Measurements from ENCODE around the gene CDADC1.

Gene CDADC1

GRCh38 chr13:49295244-49295643 lies 47.5 kb downstream of the CDADC1 start:
- no peak for DNase-seq (ENCODE audit: low read depth in 2 of 2)

DNA sequence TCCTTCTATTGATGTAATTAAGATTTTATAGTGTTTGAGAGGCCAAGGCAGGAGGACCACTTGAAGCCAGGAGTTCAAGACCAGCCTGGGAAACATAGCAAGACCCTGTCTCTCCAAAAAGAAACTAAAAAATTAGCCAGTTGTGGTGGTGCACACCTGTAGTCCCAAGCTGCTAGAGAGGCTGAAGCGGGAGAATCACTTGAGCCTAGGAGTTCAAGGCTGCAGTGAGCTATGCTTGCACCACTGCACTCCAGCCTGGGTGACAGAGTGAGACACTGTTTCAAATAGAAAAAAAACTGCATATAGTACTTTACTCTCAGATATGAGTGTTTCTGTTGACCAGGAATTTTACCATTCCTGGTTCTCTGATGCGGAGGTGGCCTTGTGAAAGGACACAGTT lies 48.9 kb downstream of the CDADC1 start:
- DNase-seq (ENCODE audit: low read depth in 2 of 2): no peak

GRCh38 chr13:49297338-49297737 lies 49.6 kb downstream of the CDADC1 start:
- DNase-seq (ENCODE audit: low read depth in 2 of 2): no peak

DNA sequence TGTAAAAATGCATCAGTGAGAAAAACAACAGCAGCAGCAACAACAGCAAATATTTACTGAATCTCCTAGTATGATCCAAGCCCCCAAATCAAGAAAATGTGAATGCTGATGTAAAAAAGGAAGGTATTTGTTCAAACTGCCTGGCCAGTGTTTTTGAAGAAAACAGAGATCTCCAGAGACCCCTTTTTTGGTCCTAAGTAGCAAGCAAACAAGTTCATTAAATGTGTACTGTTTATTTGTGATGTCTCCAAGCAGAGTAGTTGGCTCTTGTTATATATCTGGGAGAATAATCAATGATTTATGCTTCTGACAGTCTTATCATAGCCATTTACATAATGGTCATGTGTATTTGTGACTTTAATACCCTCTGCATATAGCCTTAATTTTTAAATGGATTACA lies 50.7 kb downstream of the CDADC1 start:
- DNase-seq (ENCODE audit: low read depth in 2 of 2): no peak

DNA sequence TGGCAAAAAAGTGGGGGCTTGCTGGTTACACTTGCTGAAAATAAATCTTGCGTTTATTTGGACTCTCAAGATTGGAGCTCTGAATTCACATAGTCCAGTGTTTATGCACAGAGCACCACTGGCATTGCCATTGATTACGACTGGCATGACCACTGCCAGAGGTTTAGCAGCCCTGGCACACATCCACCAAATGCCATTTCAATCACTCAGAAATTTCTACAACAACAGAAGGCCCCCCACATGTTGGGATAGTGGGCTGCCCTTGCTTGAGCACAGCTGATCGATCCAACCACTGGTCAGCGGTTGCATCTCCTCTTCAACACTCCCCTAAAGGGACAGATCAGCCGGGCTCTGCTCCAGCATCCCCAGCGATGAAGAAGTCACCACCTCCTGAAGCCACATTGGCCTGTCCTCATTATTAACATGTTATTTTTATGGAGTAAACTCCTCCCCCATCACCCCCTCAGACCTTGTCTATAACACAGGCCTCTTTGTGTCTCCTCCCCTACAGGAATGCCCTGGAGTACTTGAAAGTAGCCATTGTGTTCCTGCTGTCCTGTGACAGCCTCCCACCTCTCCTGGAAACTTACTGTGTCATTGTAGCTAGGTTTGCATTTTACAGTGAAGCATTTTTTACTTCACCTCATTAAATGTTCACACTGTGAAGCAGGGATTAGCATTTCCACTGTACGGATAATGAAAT lies 51.3 kb downstream of the CDADC1 start:
- no peak for DNase-seq (ENCODE audit: low read depth in 2 of 2)

- no peak for DNase-seq (ENCODE audit: low read depth in 2 of 2)
Observed at GRCh38 chr13:49300276-49300675, 52.6 kb downstream of the CDADC1 start.

- peak; percentile 19 to 29 for DNase-seq (ENCODE audit: low read depth in 2 of 2)
Observed at GRCh38 chr13:49300739-49301589, 53.2 kb downstream of the CDADC1 start.

DNA sequence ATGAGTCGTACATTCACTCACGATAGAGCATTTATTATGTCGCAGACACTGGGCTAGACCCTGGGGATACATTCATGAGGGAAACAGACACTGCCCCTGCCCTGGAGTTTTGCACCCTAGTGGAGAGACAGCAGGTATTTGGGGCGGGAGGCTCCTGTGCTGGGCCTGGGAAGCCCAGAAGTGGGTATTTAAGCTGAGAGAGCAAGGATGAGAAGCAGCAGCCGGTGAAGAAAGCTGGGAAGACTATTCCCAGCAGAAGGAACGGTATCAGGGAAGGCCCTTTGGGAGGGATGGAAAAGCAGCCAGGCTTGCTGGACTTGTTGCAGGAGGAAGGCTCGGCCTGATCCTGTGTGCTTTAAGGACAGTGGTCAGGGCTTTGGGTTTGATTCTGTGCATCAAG lies 54.5 kb downstream of the CDADC1 start:
- DNase-seq (ENCODE audit: low read depth in 2 of 2): no peak

DNA sequence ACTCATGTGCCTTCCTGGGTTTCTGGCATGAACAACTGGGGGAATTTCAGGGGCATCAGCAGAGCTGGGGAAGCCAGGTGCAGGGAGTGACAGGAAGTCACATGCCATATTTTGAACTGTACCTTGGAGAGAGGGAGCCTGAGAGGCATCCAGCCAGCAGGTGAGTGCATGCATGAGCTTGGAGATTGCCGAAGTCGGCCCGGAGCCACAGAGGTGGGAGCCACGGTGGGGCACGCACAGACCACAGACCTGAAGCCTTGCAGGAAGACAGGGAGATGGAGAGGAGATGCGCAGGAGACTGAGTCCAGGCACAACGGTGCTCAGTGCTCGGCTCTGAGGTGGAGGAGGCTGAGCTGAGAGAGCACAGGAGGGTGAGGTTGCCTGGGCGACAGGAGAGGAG lies 55.1 kb downstream of the CDADC1 start:
- no peak for DNase-seq (ENCODE audit: low read depth in 2 of 2)

- DNase-seq (ENCODE audit: low read depth in 2 of 2): no peak
Observed at GRCh38 chr13:49303533-49304252, 56.0 kb downstream of the CDADC1 start.

DNA sequence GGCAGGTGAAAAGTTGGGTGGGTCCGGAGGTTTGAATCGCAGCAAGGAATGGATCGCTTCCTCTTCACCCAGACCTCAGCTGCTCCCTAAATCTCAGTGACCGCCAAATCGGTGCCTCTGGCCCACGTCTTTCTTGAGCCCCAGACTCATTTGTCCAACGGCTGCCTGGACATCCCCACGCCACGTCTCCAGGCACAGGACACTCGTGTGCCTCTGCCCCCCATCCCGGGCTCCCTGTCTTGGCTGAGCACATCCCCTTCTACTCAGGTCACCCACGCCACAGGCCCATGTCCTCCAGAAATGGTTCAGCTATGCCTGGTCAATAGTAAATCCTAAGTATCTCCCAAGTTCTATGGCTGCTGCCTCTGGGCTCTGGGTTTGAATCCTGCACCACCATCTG lies 56.6 kb downstream of the CDADC1 start:
- no peak for DNase-seq (ENCODE audit: low read depth in 2 of 2)

DNA sequence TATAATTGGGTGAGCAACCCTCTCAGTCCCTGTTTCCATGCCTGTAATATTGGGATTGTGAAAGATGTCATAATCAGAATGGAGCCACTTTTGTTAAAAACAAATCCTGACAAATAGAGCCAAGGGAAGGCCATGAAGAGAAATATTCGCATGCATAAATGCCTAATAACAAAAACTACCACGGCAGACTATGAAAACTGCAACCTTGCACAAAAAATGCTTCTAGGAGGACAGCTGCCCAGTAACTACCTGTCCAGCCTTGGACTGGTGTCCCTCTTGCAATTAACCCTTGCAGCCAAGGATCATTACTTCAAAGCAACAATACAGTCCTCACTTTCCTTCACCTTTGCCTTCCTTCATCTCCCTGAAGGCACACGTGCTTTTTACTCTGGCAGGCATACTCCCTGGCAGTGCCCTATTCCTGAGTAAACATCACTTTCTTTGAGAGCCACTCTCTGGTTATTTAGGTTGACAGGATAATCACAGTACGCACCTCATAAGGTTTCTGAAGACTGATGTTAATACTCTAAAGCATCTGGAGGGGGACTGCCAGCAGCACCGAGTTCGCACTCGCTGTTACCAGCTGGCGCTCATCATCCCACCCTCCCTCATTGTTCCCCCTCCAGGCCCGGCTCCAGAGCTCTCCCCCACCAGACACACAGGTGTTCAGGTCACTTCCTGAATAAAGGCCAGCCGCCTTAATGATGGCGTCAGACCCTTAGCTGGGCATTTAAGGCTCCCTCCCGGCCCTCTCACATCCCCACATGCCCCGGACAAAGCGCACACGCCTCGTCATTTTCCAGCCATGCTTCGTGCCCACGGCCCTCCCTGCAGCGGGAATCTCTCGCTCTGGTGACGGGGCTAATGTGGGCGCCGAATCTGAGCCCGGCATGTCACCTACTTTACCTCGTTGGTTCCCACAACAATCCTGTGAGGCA lies 57.3 kb downstream of the CDADC1 start:
- no peak for DNase-seq (ENCODE audit: low read depth in 2 of 2)

- DNase-seq (ENCODE audit: low read depth in 2 of 2): no peak
Observed at GRCh38 chr13:49305792-49306425, 58.2 kb downstream of the CDADC1 start.

DNA sequence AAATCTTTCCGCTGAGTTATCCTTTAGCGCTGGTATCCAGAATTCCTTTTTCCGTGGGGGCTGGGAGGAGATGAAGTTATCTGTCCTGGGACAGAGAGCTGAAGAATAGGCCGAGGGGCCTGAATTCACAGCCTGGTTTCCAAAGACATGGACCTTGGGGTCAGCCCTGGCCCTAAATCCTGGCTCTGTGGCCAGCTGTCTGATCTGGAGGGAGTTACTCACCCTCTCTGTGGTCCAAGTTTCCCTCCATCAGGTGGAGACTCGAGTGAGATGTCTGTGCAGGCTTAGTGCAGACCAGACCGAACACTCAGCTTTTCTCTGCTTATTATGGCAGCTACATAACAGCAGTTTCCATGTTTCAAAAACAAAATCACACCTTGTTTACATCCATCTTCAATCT lies 59.6 kb downstream of the CDADC1 start:
- no peak for DNase-seq (ENCODE audit: low read depth in 2 of 2)

- DNase-seq (ENCODE audit: low read depth in 2 of 2): no peak
Observed at GRCh38 chr13:49308097-49308875, 60.6 kb downstream of the CDADC1 start.

DNA sequence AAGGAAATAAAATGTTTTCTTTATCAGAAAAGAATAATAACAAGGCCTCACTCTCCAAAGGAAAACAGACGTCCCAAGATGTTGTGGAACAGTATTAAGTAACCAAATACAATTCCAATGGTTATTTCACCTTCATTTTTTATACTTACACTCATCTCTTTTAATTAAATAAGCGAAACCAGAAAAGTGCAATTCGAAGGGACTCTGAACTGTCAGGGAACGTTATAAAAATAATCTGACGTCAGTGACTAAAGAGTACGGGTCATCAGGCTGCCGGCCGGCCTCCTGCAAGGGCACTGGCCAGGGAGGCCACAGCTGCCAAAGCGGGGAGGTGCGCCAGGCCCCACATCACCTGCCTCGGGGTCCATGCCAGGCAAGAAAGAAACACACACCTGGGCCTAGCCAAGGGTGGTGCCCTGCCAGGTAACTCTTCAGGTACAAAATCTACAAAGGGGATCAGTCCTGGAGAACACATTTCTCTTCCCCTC lies 61.2 kb downstream of the CDADC1 start:
- no peak for DNase-seq (ENCODE audit: low read depth in 2 of 2)

DNA sequence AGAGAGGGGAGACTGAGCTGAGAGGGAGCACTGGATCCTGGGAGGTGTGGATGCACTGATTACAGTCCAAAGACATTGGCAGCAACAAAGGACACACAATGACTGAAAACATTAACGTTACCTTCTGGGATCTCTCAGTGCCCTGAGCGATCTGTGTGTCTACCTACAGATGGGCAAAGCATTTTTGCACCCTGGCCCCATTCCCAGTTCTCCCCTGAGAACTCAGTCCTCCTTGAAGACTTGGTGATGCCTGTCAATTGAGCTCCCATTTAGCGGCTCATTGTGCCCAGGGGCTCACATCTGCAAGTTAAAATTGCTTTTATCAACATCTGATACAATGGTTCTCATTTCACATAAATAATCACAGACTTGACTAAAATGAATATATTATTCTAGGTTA lies 62.5 kb downstream of the CDADC1 start:
- no peak for DNase-seq (ENCODE audit: low read depth in 2 of 2)

DNA sequence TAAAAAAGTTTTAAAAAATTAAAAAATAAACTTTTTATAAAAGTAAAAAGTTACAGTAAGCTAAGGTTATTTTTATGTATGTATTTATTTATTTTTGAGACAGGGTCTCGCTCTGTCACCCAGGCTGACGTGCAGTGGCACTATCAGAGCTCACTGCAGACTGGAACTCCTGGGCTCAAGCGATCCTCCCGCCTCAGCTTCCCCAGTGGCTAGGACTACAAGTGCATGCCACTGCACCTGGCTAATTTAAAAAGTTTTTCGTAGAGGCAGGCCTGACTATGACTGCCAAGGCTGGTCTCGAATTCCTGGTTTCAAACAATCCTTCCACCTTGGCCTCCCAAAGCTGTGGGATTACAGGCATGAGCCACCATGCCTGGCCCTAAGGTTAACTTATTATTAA lies 64.1 kb downstream of the CDADC1 start:
- no peak for DNase-seq (ENCODE audit: low read depth in 2 of 2)

DNA sequence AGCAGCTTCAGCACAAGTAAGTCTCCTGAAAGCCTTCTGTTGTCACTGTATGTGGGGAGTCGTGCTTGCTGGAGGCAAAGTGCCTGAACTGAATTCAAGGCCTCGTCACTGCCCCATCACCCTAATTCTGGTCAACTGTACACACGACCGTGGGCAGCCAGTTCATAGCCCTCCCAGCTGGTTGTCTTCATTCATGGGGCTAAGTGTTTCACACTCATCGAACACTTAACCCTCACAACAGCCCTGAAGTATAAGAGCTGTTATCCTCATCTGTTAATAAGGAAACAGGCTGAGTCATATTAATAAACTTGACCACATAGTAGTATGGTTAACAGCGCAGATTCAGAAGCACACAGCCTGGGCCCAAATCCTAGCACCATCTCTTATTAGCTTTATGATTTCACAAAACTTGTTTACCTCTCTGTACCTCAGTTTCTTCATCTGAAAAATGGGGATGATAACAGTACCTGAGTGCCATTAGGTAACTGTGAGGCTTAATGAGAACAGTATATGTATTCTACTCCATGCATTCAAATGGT lies 66.7 kb downstream of the CDADC1 start:
- DNase-seq (ENCODE audit: low read depth in 2 of 2): no peak

- DNase-seq (ENCODE audit: low read depth in 2 of 2): no peak
Observed at GRCh38 chr13:49315036-49315565, 67.4 kb downstream of the CDADC1 start.
